Measurements from ENCODE around the gene ERC2.

The ERC2 gene

GRCh38 chr3:55565521-55565920, 902.7 kb downstream of the ERC2 start:
- Histone ChIP-seq H3K4me1 (ENCODE audit: insufficient read depth, low read length, poor library complexity, severe bottlenecking) (peaks cover 5% of the 10 kb centered on the region), H3K4me2 (ENCODE audit: low read depth, low read length, poor library complexity, severe bottlenecking) (no peak overlapping the region), H3K9ac (ENCODE audit: low read depth, low read length, poor library complexity, severe bottlenecking) (no peak overlapping the region), H2AFZ (ENCODE audit: low read length) (no peak overlapping the region), H3F3A (ENCODE audit: low read depth) (no peaks in the 10 kb centered on the region), H3K4me3 (ENCODE audit: low read length, poor library complexity, severe bottlenecking) (no peak overlapping the region), H3K27me3 (ENCODE audit: insufficient read depth, low read length, poor library complexity, severe bottlenecking) (no peaks in the 10 kb centered on the region), H3K36me3 (ENCODE audit: insufficient read depth, low read length) (no peaks in the 10 kb centered on the region), H3K9me3 (ENCODE audit: insufficient read depth, low read depth, low read length) (no peaks in the 10 kb centered on the region), H3K9me2 (replicated peaks; ENCODE audit: low read depth, low read length) (no peaks in the 10 kb centered on the region), H4K20me1 (ENCODE audit: insufficient read depth, low read length, poor library complexity, severe bottlenecking) (no peaks in the 10 kb centered on the region), H3K79me2 (ENCODE audit: insufficient read depth, low read length) (no peaks in the 10 kb centered on the region)
- TF ChIP-seq EZH2phosphoT487 (IDR thresholded peaks at IDR 0.05; ENCODE audit: borderline replicate concordance), result no peak
- no peak for TF ChIP-seq CTCF (conservative IDR thresholded peaks at IDR 0.05; ENCODE audit: low read length)

- no peaks in the 10 kb centered on the region for H3K9me3 ChIP-seq (ENCODE audit: insufficient read depth, low read depth, low read length)
- no peak overlapping the region for H2AFZ ChIP-seq (ENCODE audit: low read length)
- H3K9ac ChIP-seq (ENCODE audit: low read depth, low read length, poor library complexity, severe bottlenecking), result no peak overlapping the region
- no peak overlapping the region for H3K4me3 ChIP-seq (ENCODE audit: low read length, poor library complexity, severe bottlenecking)
- no peaks in the 10 kb centered on the region for H4K20me1 ChIP-seq (ENCODE audit: insufficient read depth, low read length, poor library complexity, severe bottlenecking)
- no peaks in the 10 kb centered on the region for H3K27me3 ChIP-seq (ENCODE audit: insufficient read depth, low read length, poor library complexity, severe bottlenecking)
- no peaks in the 10 kb centered on the region for H3K9me2 ChIP-seq (replicated peaks; ENCODE audit: low read depth, low read length)
- TF ChIP-seq EZH2phosphoT487 (IDR thresholded peaks at IDR 0.05; ENCODE audit: borderline replicate concordance) (no peak), CTCF (conservative IDR thresholded peaks at IDR 0.05; ENCODE audit: low read length) (no peak)
- no peaks in the 10 kb centered on the region for H3K36me3 ChIP-seq (ENCODE audit: insufficient read depth, low read length)
- no peaks in the 10 kb centered on the region for H3K79me2 ChIP-seq (ENCODE audit: insufficient read depth, low read length)
- no peaks in the 10 kb centered on the region for H3F3A ChIP-seq (ENCODE audit: low read depth)
- peaks cover 5% of the 10 kb centered on the region for H3K4me1 ChIP-seq (ENCODE audit: insufficient read depth, low read length, poor library complexity, severe bottlenecking)
- no peak overlapping the region for H3K4me2 ChIP-seq (ENCODE audit: low read depth, low read length, poor library complexity, severe bottlenecking)
These were observed 903.5 kb downstream of the ERC2 start for GRCh38 chr3:55564726-55565125.

- Histone ChIP-seq H3K9me3 (ENCODE audit: insufficient read depth, low read depth, low read length) (no peaks in the 10 kb centered on the region), H3K9me2 (replicated peaks; ENCODE audit: low read depth, low read length) (no peaks in the 10 kb centered on the region), H3K79me2 (ENCODE audit: insufficient read depth, low read length) (no peaks in the 10 kb centered on the region), H3K4me3 (ENCODE audit: low read length, poor library complexity, severe bottlenecking) (no peak overlapping the region), H3K36me3 (ENCODE audit: insufficient read depth, low read length) (no peaks in the 10 kb centered on the region), H3K4me1 (ENCODE audit: insufficient read depth, low read length, poor library complexity, severe bottlenecking) (peaks cover 5% of the 10 kb centered on the region), H3K27me3 (ENCODE audit: insufficient read depth, low read length, poor library complexity, severe bottlenecking) (no peaks in the 10 kb centered on the region), H3K9ac (ENCODE audit: low read depth, low read length, poor library complexity, severe bottlenecking) (no peak overlapping the region), H3F3A (ENCODE audit: low read depth) (no peaks in the 10 kb centered on the region), H2AFZ (ENCODE audit: low read length) (no peak overlapping the region), H4K20me1 (ENCODE audit: insufficient read depth, low read length, poor library complexity, severe bottlenecking) (no peaks in the 10 kb centered on the region), H3K4me2 (ENCODE audit: low read depth, low read length, poor library complexity, severe bottlenecking) (no peak overlapping the region)
- TF ChIP-seq EZH2phosphoT487 (IDR thresholded peaks at IDR 0.05; ENCODE audit: borderline replicate concordance) (no peak), CTCF (conservative IDR thresholded peaks at IDR 0.05; ENCODE audit: low read length) (no peak)
These were observed 905.6 kb downstream of the ERC2 start for GRCh38 chr3:55562700-55563099.
